CD4-positive, alpha-beta T cell (primary cell): ENCODE measurements around the gene KIAA1671. TPM values are rescaled to one million over a fixed set of nuclear protein-coding genes. Genes with fewer than 3 reads are reported as not detected.

Experiments used
- ATAC-seq: fragments of 200-7000 bp; cut with Tn5 transposase; one replicate; pipeline ENCODE4 v1.10.0; 2022; ENCODE audit warnings: mild to moderate bottlenecking; ENCODE audit not compliant: poor library complexity
- CTCF ChIA-PET: fragments of 350-600 bp; sonication (Branson Sonifier 250); formaldehyde crosslinking; loops from one replicate; lab custom pipeline; 2021; ENCODE audit warnings: antibody characterized with exemption, inconsistent platforms; lab: Charles Lee
- POLR2A ChIA-PET: fragments of 350-600 bp; sonication (Branson Sonifier 250); formaldehyde crosslinking; loops from one replicate; lab custom pipeline; 2021; ENCODE audit warnings: antibody characterized with exemption, inconsistent platforms; lab: Charles Lee
- DNase-seq, 14 experiments: peaks; one replicate each; pipeline ENCODE4 v3.0.0-alpha.2; 2013 to 2020; ENCODE audit warnings: mixed read lengths in 2 of 14
- H3K27ac ChIP-seq, 2 donors: one replicate each; pipeline versions ENCODE4 v1.5.1 to v1.7.0; 2013; ENCODE audit warnings: low read length in 2 of 2, low read depth in 1 of 2, mild to moderate bottlenecking in 1 of 2
- H3K27me3 ChIP-seq, 2 experiments: 1 replicate in 1 of 2; 2 replicates in 1 of 2; pipeline versions ENCODE4 v1.6.1 to v1.7.0; 2013; ENCODE audit warnings: low read length in 2 of 2, control low read depth in 1 of 2, mild to moderate bottlenecking in 1 of 2, moderate library complexity in 1 of 2; ENCODE audit not compliant: insufficient read depth in 2 of 2, control insufficient read depth in 1 of 2
- H3K36me3 ChIP-seq: one replicate; pipeline ENCODE4 v1.6.1; 2013; ENCODE audit warnings: low read length, control low read depth; ENCODE audit not compliant: insufficient read depth
- H3K4me1 ChIP-seq: one replicate; pipeline ENCODE4 v1.6.1; 2013; ENCODE audit warnings: low read length, control low read depth; ENCODE audit not compliant: insufficient read depth
- H3K4me3 ChIP-seq: one replicate; pipeline ENCODE4 v1.5.1; 2013; ENCODE audit warnings: mild to moderate bottlenecking, low read length, moderate library complexity
- H3K9me3 ChIP-seq, 2 experiments: 1 replicate in 1 of 2; 2 replicates in 1 of 2; pipeline versions ENCODE4 v1.6.1 to v1.7.0; 2013; ENCODE audit warnings: low read length in 2 of 2, mild to moderate bottlenecking in 2 of 2, control low read depth in 1 of 2, moderate library complexity in 1 of 2; ENCODE audit not compliant: control insufficient read depth in 1 of 2, insufficient read depth in 1 of 2
- H3K27ac Mint-ChIP-seq: one replicate; pipeline ENCODE4 v1.8.0; 2020; ENCODE audit warnings: mixed read lengths
- H3K27me3 Mint-ChIP-seq: one replicate; pipeline ENCODE4 v1.8.0; 2021; ENCODE audit warnings: mixed read lengths
- H3K36me3 Mint-ChIP-seq: one replicate; pipeline ENCODE4 v1.8.0; 2021; ENCODE audit warnings: low read depth, mixed read lengths
- H3K4me1 Mint-ChIP-seq: one replicate; pipeline ENCODE4 v1.8.0; 2021; ENCODE audit warnings: low read depth, mixed read lengths
- H3K4me3 Mint-ChIP-seq: one replicate; pipeline ENCODE4 v1.8.0; 2020; ENCODE audit warnings: mild to moderate bottlenecking, mixed read lengths
- H3K9me3 Mint-ChIP-seq: one replicate; pipeline ENCODE4 v1.8.0; 2020; ENCODE audit warnings: mixed read lengths
- intact Hi-C, 2 experiments: fragments of 100-400 bp; cut with DNase I in 1 of 2; cut with micrococcal nuclease in 1 of 2; formaldehyde crosslinking; loops; one replicate each; pipeline versions ENCODE4 v1.15.1 to v1.9.0; 2023 to 2025; cut with DNase I, micrococcal nuclease
- total RNA-seq, 174 experiments: library from RNA in 2 of 174; stranded (reverse) in 2 of 174; gene quantifications; one replicate each; pipeline ENCODE4 v1.2.3 and lab custom pipeline; 2021 to 2026
- TF ChIP-seq, protein P1 (sequence below): fragments of 200-600 bp; IDR thresholded peaks from one replicate; pipeline ENCODE4 v1.8.0; 2022; ENCODE audit warnings: antibody characterized with exemption, mild to moderate bottlenecking

The KIAA1671 gene
- total RNA-seq, 2 experiments from 2014 or later, result 2.6 to 2.9 TPM

DNA sequence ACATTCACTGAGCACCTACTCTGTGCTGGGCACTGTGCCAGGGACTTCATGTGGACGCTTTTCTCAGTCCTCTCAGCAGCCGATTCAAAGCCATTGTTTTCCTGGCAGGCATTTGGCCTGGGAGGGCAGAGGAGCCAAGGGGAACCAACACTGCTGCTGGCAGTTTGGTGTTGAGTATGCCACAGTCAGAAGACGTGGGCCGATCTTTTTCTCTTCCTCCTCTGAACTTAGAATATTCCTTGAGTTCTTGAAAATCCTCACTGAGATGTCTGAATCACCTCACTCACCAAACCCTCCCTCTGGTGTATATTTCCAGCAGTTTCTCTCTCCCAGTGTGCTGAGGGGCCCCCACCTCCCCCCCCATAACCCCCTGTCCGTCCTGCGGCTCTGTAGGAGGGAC is 132.6 kb downstream of the KIAA1671 start:
- H3K9me3 Mint-ChIP-seq, result no peaks in the 10 kb centered on the region
- DNase-seq (no peak), ATAC-seq (no peak)
- peaks cover 29% of the 10 kb centered on the region for H3K4me1 Mint-ChIP-seq
- H3K4me3 Mint-ChIP-seq, result no peak overlapping the region
- H3K36me3 ChIP-seq, result no peaks in the 10 kb centered on the region
- TF ChIP-seq, protein P1, sequence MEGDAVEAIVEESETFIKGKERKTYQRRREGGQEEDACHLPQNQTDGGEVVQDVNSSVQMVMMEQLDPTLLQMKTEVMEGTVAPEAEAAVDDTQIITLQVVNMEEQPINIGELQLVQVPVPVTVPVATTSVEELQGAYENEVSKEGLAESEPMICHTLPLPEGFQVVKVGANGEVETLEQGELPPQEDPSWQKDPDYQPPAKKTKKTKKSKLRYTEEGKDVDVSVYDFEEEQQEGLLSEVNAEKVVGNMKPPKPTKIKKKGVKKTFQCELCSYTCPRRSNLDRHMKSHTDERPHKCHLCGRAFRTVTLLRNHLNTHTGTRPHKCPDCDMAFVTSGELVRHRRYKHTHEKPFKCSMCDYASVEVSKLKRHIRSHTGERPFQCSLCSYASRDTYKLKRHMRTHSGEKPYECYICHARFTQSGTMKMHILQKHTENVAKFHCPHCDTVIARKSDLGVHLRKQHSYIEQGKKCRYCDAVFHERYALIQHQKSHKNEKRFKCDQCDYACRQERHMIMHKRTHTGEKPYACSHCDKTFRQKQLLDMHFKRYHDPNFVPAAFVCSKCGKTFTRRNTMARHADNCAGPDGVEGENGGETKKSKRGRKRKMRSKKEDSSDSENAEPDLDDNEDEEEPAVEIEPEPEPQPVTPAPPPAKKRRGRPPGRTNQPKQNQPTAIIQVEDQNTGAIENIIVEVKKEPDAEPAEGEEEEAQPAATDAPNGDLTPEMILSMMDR, result no peak
- no peak overlapping the region for H3K27ac ChIP-seq
- peaks cover 16% of the 10 kb centered on the region for H3K4me1 ChIP-seq
- ChIA-PET CTCF (no interaction called here), POLR2A (interaction anchor here (1.7 kb wide), 1 partner anchor 17 kb away, joined by 6 read pairs; no protein-coding TSS in a partner anchor)
- no peaks in the 10 kb centered on the region for H3K27me3 Mint-ChIP-seq
- H3K4me3 ChIP-seq, result no peak overlapping the region
- intact Hi-C loops, result no loop called here
- H3K27ac Mint-ChIP-seq, result peak overlapping the region; percentile 66
- no peaks in the 10 kb centered on the region for H3K27me3 ChIP-seq
- H3K36me3 Mint-ChIP-seq, result no peaks in the 10 kb centered on the region
- H3K9me3 ChIP-seq, result peaks cover 0 to 3% of the 10 kb centered on the region in 2 experiments

DNA sequence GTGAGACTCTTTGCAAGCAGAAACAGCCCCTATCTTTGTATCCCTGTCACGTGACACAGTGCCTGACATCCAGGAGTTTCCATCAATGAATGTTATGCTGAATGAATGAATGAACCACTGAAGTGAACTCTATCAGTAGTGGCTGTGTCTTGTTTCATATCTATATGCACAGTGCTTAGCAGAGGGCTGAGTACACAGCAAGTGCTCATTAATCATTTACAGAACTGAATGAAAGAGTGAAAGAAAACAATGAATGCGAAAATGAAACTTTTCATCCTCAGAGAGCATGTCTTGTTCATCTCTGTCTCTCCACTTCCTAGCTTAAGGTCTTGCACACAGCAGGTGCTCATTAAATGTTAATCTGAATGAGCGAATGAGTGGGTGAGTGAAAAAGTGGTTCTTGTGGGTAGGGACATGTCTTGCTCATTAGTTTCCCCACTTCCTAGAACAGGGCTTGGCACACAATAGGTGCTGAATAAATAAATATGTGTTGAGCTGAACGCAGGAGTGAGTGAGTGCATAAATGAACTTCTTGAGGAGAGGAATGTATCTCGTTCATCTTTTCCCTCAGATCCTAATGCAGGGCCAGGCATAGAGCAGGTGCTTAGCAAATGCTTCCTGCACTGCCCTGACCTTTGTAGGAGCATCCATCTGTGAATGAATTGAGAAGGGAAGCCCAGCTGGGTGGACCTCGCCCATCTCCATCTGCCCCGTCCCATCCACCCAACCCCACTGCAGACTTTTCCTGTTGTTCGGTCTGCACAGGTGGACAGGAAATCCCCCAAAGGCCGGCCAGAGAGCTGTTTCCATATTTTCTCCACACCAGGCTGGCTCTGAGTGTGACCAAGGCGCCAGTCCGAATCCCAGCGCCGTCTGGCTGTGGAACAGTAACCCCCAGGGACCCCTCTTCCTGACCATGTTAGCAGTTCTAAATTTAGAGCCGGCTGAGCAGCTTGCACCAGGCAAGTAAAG is 133.7 kb downstream of the KIAA1671 start:
- Mint-ChIP-seq H3K27me3 (no peaks in the 10 kb centered on the region), H3K27ac (peak overlapping the region; percentile 66), H3K9me3 (no peaks in the 10 kb centered on the region), H3K4me3 (no peak overlapping the region), H3K4me1 (peaks cover 29% of the 10 kb centered on the region), H3K36me3 (no peaks in the 10 kb centered on the region)
- CTCF ChIA-PET, result no interaction called here
- H3K9me3 ChIP-seq, result peaks cover 0 to 3% of the 10 kb centered on the region in 2 experiments
- TF ChIP-seq, protein P1, result no peak
- DNase-seq, result no peak
- POLR2A ChIA-PET, result interaction anchor here (1.7 kb wide), 1 partner anchor 18 kb away, joined by 6 read pairs; no protein-coding TSS in a partner anchor
- ATAC-seq, result peak; percentile 14
- no peak overlapping the region for H3K27ac ChIP-seq
- no peaks in the 10 kb centered on the region for H3K27me3 ChIP-seq
- H3K4me1 ChIP-seq, result peaks cover 15% of the 10 kb centered on the region
- intact Hi-C loops, result no loop called here
- H3K4me3 ChIP-seq, result no peak overlapping the region
- H3K36me3 ChIP-seq, result no peaks in the 10 kb centered on the region

DNA sequence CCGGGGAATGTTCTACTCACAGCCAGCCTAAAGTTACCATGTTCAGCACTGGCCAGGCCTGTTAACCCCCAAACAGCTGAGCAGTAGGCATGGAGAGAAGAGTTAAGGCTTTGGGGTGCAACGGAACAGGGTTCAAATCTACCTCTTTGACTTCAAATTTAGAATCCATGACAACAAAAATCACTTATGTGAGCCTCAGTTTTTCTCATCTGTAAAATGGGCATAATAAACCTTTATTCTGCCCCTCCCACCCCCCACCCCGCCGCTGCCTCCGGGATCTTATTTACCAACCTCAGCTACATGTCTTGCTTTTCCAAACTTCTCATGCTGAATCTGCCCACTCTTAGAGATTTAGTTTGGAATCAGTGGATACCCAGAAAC is 134.4 kb downstream of the KIAA1671 start:
- Mint-ChIP-seq H3K36me3 (no peaks in the 10 kb centered on the region), H3K4me3 (no peak overlapping the region), H3K4me1 (peaks cover 31% of the 10 kb centered on the region), H3K9me3 (no peaks in the 10 kb centered on the region), H3K27me3 (no peaks in the 10 kb centered on the region), H3K27ac (no peak overlapping the region)
- ATAC-seq, result no peak
- Histone ChIP-seq H3K9me3 (peaks cover 0 to 3% of the 10 kb centered on the region in 2 experiments), H3K27ac (no peak overlapping the region), H3K4me3 (no peak overlapping the region), H3K36me3 (no peaks in the 10 kb centered on the region), H3K4me1 (peaks cover 9% of the 10 kb centered on the region), H3K27me3 (no peaks in the 10 kb centered on the region)
- intact Hi-C loops, result no loop called here
- TF ChIP-seq, protein P1, result no peak
- no peak for DNase-seq
- POLR2A ChIA-PET, result interaction anchor here (1.7 kb wide), 1 partner anchor 19 kb away, joined by 6 read pairs; no protein-coding TSS in a partner anchor
- CTCF ChIA-PET, result no interaction called here
